Fibroblast of skin of left quadriceps (primary cell): ENCODE data around the gene FAM90A1.
"Not testable (repeated sequence)": the region's sequence is repeated elsewhere in the genome, so short reads cannot be mapped to it uniquely, and the experiment has no call there.

ENCODE experiments used
- DNase-seq, 2 experiments: peaks; one replicate each; pipeline ENCODE4 v3.0.0-alpha.2; 2013; ENCODE audit warnings: low read depth in 2 of 2

The FAM90A1 gene, protein sequence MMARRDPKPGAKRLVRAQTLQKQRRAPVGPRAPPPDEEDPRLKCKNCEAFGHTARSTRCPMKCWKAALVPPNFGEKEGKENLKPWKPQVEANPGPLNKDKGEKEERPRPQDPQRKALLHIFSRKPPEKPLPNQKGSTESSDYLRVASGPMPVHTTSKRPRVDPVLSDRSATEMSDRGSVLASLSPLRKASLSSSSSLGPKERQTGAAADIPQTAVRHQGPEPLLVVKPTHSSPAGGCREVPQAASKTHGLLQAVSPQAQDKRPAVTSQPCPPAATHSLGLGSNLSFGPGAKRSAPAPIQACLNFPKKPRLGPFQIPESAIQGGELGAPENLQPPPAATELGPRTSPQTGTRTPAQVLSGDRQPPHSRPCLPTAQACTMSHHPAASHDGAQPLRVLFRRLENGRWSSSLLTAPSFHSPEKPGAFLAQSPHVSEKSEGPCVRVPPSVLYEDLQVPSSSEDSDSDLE

DNA sequence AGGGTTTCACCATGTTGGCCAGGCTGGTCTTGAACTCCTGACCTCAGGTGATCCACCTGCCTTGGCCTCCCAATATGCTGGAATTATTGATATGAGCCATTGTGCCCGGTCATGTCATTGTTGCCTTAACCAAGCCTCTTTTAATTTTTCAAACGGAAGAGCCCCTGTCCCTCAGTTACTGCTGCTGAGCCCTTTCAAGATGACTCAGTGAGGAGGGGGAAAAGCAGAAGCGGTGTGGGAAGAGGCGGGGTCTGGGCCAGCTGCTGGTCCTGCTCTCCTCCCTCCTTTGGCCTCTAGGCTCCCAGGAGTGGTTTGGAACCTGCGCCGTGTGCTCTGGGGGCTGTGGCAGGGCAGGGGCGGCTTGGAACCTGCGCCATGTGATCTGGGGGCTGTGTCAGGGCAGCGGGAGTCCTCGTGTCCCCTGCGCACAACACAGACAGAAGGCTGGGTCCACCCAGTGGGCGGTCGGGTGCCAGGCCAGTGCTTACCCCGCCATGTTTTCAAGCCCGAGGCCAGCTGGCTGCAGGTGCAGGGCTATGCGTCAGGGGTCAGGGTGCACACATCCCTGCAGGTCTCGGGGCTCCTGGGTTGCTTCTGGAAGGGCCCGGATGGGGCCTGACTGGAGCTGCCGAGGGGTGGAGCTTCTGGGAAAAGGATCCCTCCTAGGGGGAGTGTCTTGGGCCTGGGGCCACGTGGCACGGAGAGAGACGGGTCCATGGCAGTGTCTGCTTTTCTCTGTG is at the start of gene FAM90A1:
TSS of gene FAM90A1 (minus strand) at position 627 of the 740 bp plus-strand sequence. CDS start 2,786 bp downstream, outside the sequence.
- not testable (repeated sequence) for DNase-seq

DNA sequence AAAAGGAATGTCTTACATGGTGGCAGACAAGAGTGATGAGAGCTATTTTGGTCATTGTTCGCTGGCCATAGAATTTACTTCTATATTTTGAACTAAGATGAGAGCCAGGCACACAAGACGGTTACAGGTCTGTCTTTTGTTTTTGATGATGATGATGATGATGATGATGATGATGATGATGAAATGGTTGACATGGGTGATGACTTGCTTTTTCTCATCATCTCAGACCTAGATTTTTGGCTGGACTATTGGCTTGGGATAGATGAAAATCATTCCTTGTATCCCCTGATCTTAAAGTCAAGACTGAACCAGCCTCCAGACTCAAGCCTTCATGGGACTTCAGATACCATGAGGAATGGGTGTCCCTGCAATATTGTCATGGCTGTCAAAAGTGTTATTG is 49.0 kb upstream of the FAM90A1 start:
- not testable (repeated sequence) for DNase-seq

DNA sequence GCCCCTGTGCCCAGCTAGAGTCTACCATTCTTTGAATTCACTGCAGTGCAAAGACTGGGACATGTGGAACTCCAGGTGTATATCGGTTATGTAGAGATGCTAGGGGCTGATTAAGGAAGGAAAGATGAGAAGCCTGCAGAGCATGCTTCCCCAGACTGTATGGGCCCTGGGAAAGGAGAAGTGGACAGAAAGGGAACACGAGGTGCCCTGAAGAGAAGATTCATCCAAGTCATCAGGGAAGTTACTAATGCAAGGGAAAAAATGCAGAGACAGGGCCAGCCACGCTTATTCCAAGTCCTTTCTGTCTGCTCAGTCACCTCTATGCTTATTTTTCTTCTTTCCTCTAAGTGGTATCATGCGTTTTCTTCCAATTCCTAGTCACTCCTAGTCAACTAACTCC is 39.3 kb upstream of the FAM90A1 start:
- not testable (repeated sequence) for DNase-seq

DNA sequence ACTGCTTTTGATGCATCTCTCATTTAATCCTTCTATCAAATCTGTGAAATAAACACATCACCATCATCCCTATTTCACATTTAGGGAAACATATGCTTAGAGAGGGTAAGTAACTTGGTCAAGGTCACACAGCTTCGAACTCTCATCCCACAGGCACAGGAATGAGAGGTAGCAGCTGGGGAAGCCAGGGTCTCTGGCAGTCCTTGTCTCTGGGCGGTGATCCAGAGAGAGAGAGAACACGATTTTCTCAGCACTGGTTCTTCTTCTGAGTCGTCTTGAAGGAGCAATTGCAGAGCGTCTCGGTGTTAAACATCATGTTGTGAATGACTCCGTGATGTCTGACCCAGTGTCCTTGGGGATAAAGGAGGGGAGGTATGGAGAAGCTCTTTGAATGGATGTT is 36.8 kb upstream of the FAM90A1 start:
- not testable (repeated sequence) for DNase-seq

DNA sequence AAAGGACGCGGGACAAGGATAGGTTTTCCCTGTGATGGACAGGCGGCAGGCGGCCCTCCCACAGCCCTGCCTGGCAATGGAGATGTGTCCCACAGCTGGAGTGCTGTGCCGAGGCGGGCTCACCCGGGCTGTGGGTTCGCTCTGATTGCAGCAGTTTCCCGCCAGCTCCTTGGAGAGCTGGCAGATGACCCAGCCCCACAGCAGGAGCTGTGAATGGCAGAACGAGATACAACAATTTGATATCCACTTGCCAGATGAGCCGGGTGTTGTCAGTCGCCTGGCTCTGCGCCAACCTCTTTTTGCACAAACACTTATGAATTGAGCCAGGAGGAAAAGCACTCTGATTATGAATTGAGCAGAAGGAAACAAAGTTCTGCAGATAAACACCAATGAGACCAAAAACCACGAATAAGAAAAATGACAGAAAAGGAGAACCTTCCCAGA is 33.7 kb upstream of the FAM90A1 start:
- not testable (repeated sequence) for DNase-seq

DNA sequence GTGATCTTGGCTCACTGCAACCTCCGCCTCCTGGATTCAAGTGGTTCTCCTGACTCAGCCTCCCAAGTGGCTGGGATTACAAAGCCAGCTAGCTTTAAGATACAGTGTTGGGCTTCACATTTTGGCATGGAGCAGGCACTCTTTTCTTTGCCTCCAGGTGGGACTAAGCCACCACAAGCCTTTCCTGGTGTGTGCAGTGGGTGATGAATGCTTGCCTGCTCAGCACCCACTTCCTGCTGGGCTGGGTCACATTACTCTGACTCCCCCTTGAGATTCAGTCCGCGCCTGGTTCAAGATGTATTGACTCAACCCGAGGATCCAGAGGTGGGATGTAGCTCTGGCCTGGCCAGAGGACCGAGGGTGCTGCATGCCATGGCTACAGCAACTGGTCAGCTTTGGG is 28.9 kb upstream of the FAM90A1 start:
- not testable (repeated sequence) for DNase-seq

DNA sequence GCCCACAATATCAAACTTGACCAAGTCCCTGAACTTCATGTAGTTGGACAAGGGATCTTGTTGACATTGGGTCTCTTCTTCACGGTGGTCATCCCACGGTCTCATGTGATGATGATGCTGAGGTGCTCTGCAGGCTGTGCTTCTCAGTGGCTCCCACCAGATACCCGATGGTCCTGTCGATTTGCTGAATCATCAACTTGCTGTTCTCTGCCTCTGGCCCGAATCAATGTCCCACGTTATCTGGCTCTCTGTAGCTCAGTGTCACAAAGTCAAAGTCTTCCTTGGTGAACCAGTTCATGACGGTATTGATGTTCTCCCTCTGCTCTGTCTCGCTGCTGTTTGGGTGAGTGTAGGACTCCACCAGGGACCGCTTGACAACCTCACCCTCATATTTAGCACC is 27.3 kb upstream of the FAM90A1 start:
- not testable (repeated sequence) for DNase-seq

DNA sequence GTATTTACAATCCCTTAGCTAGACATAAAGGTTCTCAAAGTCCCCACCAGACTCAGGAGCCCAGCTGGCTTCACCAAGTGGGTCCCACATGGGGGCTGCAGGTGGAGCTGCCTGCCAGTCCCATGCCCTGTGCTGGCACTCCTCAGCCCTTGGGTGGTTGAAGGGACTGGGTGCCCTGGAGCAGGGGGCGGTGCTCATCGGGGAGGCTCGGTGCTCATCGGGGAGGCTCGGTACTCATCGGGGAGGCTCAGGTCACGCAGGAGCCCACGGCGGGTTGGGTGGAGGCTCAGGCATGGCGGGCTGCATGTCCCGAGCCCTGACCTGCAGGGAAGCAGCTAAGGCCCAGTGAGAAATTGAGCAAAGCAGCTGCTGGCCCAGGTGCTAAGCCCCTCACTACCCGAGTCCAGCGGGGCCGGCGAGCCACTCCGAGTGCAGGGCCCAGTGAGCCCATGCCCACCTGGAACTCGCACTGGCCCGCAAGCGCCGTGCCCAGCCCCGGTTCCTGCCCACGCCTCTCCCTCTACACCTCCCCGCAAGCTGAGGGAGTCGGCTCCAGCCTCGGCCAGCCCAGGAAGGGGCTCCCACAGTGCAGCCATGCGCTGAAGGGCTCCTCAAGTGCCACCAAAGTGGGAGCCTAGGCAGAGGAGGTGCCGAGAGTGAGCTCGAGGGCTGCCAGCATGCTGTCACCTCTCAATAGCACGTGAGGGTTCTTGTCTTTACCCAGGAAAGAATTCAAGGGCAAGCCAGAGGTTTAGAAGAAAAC is 24.8 kb upstream of the FAM90A1 start:
- not testable (repeated sequence) for DNase-seq

DNA sequence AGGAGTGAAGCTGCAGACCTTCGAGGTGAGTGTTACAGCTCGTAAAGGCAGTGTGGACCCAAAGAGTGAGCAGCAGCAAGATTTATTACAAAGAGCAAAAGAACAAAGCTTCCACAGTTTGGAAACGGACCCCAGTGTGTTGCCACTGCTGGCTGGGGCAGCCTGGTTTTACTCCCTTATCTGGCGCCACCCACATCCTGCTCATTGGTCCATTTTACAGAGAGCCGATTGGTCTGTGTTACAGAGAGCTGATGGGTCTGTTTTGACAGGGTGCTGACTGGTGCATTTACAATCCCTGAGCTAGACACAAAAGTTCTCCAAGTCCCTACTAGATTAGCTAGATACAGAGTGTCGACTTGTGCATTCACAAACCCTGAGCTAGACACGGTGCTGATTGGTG is 24.2 kb upstream of the FAM90A1 start:
- not testable (repeated sequence) for DNase-seq

DNA sequence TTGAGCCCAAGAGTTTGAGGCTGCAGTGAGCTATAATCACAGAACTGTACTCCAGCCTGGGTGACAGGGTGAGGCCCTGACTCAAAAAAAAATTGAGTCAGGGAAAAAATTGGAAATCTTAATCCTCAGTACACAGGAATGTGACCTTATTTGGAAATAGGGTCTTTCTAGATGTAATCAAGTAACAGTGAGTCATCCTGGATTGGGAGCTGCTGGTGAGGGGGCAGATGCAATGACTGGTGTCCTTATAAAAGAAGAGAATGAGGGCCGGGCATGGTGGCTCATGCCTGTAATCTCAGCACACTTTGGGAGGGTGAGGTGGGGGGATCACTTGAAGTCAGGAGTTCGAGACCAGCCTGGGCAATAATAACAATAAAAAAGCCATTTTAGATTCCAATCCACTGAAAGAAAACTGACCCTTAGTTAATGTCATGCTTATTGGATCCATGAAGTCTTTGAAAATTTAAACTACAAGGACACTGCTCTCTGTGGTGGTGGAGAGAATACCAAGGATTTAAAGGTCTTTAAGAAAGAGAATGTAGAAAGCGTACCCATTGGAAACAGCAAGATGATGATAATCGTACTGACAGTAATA is 19.6 kb upstream of the FAM90A1 start:
- peak; percentile 61 to 62 for DNase-seq

DNA sequence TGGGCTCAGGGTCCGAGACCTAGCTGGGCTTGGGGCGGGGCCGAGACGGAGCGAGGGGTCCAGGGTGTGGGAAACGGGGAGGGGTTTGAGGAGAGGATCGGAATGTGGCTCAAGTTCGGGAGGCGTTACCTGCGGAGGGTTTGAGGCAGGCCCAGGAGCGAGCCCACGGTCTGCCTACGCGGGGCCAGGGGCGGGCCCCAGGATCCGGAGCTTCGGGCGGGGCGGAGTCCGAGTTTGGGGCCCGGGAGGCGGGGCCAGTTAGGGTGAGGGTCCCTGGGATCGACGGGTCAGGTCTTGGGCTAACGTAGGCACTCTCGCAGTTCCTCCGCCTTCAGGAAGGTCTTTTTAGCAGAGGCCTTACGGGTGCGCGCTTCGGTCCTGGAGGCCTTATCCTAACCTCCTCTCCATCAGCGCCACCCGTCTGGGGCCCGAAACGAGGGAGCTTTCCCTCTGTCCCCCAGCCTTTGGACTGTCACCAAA is 16.3 kb upstream of the FAM90A1 start:
- DNase-seq, result not testable (repeated sequence)

DNA sequence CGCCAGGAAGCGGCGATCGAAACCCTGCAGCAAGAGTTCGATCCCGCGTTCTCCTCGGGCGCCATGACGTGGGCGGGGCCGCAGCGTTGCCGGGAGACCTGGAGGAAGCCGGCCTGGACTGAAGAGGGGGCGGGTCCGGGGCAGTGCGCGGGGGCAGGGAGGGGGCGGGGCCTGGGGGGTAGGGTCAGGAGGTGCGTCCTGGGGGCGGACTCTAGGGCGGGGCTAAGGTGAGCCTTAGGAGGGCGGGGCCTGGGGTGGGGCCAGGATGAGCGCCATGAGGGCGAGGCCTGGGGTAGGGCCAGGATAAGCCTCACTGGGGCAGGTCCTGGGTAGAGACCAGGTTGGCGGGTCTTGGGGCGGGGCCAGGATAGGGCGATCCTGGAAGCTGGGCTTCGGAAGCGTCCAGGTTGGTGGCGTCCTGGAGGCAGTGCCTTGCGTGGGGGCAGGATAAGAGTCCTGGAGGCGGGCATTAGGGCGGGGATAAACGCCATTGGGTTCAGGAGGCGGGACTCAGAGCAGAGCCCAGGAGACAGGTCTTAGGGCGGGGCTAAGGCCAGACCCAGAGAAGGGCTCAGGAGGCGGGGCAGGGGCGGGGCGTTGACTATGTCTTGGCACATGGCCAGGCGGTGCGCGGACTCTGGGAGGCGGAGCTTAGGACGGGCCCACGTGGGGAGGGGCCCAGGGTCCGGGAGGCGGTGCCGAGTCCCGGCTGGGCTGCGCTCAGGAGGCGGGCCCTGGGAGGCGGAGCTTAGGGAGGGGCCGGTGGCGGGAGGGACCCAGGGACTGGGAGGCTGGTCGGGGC is 15.7 kb upstream of the FAM90A1 start:
- peak; percentile 91 to 93 for DNase-seq

DNA sequence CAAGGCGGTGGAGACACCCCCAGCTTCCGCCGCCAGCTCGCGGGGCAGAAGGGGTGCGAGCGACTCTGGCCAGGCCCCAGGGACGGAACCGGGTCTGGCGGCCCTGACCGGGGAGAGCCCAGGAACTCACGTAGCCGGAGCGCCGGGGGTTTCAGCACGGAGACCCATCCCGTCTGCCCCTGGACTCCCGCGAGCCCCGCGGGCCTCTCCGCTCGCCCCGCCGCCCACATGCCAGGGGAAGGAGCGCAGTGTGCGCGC is 15.1 kb upstream of the FAM90A1 start:
- not testable (repeated sequence) for DNase-seq

DNA sequence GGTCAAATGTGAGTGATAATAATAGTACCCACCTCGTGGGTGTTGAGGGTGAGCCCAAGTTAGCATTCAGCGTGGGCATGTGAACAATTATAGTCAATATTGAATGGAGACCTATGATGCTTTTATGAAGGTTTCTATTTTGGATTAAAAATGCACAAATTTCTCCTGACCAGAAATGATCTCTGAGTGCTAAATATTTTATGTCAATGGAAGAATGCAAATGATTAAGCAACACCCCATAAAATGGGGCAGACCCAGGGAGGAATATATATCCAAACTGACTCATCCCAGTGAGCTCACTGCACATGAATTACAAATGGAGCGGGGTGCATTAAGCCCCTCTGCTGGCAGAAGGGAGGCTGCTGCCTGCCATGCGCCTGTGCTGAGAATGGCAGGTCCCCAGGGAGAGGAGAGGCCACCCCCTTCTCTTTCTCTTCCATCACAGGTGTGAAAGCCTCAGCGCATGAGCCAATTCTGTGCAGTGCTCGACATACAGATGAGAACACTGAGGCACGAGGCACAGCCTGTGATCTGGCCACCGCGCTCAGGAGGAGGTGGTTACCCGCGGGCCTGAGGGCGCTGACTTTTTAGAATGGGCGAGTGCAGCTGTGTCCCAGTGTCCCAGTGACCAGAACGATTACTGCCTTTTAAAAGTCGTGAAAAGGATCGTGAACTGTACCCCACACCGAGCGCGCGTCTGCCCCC is 14.7 kb upstream of the FAM90A1 start:
- DNase-seq, result peak; percentile 31 to 43

DNA sequence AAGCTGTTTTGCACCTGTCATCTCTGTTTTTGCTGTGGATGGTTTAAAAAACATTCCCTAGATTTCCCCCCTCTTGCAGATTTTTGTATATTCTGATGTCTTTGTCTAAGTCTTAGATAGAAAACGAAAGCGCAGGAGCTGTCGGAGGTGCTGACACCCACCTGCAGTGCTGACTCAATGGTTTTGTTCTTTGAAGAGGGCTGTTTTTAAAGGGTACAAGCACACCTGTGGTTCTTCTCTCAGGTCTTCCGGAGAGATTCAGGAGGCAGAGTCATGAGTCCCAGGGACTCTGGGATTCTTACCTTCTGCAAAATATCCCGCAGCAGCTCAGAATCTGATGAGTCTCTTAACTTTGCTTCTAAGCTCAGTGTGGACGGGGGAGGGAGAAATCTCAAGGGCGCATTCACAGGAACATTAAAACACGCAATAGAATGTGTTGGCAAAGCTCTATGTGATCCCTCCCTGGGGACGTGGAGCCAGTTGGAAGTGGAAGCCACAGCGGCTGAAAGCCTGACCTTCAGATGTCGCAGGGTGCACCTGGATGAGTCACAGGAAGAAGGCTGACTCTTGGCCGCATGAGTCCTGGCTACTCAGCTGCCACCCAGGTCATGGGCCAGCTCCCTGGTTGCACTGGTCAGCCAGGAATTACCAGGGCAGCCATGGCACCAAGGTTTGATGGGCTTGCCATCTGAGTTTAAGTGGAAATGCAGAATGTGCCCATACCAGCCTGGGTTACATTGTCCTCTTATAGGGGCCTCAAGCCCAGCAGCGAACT is 13.1 kb upstream of the FAM90A1 start:
- DNase-seq, result not testable (repeated sequence)

DNA sequence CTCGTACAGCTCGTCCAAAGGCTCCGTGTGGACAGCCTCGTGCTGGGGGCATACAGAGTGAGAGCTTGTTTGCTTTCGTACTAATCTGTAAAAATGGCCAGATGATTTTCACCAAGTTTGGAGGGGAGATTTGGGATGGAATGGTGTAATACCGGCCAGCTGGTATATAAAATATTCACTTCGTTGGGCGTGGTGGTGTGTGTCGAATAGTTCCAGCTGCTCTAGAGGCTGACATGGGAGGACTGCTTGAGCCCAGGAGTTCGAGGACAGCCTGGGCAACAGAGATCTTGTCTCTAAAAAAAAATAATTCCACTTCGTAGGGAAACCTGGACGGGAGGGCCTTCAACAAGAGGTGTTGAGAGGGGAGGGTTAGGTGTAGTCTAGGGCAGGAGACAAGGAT is 9.6 kb upstream of the FAM90A1 start:
- DNase-seq, result not testable (repeated sequence)

DNA sequence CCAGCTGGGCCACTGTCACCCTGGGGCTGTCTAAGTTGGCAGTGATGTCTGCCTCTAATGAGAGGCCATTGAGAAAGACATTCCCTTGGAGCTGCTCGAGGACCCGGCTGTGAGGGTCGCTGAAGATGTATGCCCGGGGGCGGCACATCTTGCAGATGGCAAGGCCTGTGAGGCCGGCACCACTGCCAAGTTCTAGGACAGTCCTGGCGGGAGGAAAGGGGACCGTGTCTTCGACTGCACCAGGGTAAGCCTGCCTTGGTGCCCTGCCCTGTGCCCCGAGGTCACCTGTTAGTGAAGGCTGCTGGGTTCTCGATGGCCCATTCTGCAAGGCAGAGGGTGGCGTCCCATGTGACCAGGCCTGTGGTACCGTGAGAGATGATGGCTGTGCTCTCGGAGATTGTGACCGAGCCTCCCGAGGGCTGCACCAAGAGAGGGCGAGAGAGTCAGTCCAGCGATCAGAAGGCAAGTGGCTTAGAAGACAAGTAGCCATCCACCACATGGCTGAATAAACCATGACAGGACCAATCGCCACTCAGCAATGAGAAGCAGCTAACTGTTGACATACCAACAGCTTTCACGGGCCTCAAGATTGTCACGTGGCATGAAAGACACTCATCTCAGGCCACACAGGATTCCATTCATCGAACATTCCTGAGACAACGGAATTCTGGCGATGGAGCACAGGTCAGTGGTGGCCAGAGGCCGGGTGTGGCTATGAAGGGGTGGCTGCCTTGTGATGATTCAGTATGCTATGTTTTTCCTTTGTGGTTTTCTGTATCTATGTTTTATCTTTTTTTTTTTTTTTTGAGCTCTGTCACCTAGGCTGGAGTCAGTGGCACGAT is 8.1 kb upstream of the FAM90A1 start:
- DNase-seq, result not testable (repeated sequence)

DNA sequence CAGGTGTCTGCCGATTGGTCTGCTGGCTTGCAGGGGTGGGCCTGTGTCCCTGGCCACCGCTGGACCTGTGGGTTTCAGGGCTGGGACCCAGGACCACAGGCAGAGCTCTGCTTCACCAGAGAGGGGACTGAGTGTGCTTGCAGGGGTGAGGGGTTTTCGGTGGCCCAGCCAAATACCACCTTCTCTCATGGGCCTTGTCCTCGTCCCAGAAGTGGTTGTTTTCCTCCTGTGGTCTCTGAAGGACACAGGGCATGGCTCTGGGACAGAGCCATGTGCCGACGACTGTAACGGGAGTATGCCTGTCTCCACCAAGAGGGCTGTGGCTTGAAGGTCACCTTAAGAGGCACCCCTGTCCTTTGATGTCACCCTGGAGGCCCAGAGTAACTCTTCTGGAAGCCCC is 7.3 kb upstream of the FAM90A1 start:
- DNase-seq, result not testable (repeated sequence)
